Stimulated activated CD8-positive, alpha-beta memory T cell treated with anti-CD3 and anti-CD28 coated beads, Interleukin-15, amount 100 ng/mL, for 48 hours (primary cell): ENCODE measurements around the gene REM2.

ENCODE experiments used
- DNase-seq, 2 donors: peaks; one replicate each; pipeline ENCODE4 v3.0.0-alpha.2; 2020; ENCODE audit warnings: low read depth in 2 of 2

Gene REM2, protein sequence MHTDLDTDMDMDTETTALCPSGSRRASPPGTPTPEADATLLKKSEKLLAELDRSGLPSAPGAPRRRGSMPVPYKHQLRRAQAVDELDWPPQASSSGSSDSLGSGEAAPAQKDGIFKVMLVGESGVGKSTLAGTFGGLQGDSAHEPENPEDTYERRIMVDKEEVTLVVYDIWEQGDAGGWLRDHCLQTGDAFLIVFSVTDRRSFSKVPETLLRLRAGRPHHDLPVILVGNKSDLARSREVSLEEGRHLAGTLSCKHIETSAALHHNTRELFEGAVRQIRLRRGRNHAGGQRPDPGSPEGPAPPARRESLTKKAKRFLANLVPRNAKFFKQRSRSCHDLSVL

GRCh38 chr14:22883173-22883976 lies at the start of gene REM2:
REM2 (plus strand) TSS chr14:22883222; CDS start chr14:22883288, 66 bp downstream.
- no peak for DNase-seq

DNA sequence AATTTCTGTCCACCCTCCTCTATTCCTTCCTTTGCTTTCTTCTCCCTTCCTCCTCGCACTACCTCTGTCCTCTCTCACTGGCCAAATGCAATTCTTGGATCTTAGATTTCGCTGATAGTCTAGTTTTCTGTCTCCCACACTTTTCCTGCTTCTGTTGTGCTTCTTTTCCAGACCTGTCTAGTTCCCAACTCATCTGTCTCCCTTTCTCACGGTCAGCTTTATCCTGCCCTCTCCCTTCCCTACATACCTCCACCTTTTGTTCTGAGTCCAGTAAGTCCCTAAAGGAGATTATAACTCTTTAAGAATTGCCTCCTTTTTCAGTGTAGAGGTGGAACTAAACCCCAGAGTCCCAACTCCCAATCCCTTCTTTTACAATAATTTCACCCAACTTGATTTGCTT lies 47.5 kb upstream of the REM2 start:
- DNase-seq: no peak

DNA sequence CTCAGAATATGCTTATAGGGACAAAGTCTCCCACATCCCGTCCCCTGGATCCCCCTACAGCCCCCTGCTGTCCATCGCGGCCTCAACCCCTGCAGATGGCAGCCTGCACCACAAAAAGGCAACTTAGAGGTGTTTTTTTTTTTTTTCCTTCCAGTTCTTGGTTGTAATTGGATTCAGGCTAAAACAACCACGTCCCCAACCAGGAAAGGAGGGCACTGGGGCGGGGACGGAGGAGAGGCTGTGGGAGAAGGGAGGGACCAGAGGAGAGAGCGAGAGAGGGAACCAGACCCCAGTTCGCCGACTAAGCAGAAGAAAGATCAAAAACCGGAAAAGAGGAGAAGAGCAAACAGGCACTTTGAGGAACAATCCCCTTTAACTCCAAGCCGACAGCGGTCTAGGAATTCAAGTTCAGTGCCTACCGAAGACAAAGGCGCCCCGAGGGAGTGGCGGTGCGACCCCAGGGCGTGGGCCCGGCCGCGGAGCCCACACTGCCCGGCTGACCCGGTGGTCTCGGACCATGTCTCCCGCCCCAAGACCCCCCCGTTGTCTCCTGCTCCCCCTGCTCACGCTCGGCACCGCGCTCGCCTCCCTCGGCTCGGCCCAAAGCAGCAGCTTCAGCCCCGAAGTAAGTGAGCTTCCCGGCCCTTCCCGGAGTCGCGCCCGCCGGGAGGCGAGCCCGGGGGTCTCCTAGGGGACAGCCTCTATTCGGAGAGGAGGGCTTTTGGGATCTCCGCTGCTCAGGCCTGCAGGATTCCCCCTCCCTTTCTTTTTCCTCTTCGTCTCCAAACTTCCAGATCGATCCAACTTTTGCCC lies 46.5 kb upstream of the REM2 start, which contains the start of gene MMP14:
MMP14 (plus strand) TSS at position 285 of the 813 bp plus-strand sequence; CDS start at position 518, 233 bp downstream.
- no peak for DNase-seq

- no peak for DNase-seq
Measured at GRCh38 chr14:22837114-22837749, 45.8 kb upstream of the REM2 start.

- DNase-seq: no peak
Measured at GRCh38 chr14:22837750-22838538, 45.1 kb upstream of the REM2 start.

GRCh38 chr14:22838631-22839041 lies 44.4 kb upstream of the REM2 start:
- DNase-seq: no peak

- no peak for DNase-seq
Measured at GRCh38 chr14:22839159-22839779, 43.8 kb upstream of the REM2 start.

- DNase-seq: no peak
Measured at GRCh38 chr14:22841311-22841710, 41.7 kb upstream of the REM2 start.

GRCh38 chr14:22841769-22842168 lies 41.3 kb upstream of the REM2 start:
- DNase-seq: no peak

GRCh38 chr14:22842211-22843122 lies 40.6 kb upstream of the REM2 start:
- no peak for DNase-seq

DNA sequence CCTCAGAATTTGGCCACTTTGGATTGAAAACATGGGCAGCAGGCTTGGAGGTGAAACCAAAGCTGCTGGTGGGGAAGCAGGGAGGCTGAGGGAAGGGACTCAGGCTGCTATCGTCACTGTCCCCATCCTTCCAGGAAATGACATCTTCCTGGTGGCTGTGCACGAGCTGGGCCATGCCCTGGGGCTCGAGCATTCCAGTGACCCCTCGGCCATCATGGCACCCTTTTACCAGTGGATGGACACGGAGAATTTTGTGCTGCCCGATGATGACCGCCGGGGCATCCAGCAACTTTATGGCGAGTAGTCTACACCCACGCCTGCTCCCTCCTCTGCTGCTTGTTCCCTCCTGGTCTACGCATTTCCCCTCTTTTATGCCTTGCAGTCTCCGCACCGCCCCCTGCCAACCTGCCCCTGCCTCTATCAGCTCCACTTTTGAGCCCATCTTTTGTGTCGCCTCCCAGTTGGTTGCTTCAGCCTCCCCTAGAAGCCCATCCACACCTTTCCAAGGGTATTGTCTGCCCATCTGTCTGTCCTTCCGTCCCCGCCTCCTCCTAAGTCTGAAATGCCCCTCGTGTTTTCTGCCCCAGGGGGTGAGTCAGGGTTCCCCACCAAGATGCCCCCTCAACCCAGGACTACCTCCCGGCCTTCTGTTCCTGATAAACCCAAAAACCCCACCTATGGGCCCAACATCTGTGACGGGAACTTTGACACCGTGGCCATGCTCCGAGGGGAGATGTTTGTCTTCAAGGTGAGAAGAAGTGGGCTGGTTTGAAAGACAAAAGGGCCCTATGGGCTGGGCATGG lies 39.7 kb upstream of the REM2 start:
- DNase-seq: no peak

- no peak for DNase-seq
Measured at GRCh38 chr14:22844221-22845102, 38.6 kb upstream of the REM2 start.

DNA sequence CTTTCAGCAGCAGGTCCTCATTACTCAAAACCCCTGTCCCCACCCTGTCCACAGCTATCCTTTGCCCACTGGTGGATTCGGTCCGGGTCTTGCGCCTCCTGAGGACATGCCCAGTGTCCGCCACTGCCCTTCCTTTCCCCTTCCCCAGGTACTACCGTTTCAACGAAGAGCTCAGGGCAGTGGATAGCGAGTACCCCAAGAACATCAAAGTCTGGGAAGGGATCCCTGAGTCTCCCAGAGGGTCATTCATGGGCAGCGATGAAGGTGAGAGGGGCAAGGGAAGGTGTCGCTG lies 38.0 kb upstream of the REM2 start:
- no peak for DNase-seq

- DNase-seq: no peak
Measured at GRCh38 chr14:22845821-22846625, 37.0 kb upstream of the REM2 start.

DNA sequence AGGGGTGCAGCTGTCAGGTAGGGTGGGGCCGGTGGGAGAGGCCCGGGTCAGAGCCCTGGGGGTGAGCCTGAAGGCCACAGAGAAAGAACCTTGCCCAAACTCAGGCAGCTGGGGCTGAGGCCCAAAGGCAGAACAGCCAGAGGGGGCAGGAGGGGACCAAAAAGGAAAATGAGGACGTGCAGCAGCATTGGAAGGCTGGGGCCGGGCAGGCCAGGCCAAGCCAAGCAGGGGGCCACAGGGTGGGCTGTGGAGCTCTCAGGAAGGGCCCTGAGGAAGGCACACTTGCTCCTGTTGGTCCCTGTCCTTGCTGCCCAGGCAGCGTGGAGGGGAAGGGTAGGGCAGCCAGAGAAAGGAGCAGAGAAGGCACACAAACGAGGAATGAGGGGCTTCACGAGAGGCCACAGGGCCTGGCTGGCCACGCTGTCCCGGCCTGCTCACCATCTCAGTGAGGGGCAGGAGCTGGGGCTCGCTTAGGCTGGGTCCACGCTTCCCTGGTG lies 36.2 kb upstream of the REM2 start:
- DNase-seq: no peak

DNA sequence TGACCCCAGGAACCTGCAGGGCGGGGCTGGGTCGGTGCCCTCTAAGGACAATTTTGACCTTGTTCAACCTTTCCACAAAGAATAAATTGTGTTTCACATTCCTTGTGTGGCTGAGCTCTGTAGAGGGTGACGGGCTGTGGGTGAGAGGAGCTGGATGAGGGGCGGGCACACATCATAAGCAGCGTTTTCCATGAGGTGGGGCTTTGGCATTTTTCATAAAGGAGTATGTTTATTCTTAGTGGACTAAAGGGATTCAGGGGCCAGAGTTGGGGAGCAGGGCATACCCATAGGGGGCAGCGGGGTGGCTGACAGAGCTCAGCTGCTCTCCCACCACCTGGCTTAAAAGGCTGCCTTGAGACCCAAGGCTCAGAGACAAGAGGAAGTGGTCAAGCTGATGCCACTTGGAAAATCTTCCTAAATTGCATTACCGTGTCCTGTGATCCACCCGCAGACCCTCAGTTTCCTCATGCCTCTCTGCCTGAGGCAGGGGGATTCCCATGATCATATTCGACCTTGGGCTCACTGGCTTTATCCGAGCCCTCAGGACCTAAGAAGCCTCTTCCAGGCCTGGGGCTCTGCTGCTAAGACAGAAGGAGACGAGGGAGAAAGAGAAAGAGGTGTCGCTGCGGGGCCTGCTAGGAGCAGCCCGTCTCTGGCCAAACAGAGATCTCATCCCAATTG lies 35.2 kb upstream of the REM2 start:
- no peak for DNase-seq
